Activated naive CD4-positive, alpha-beta T cell treated with anti-CD3 and anti-CD28 coated beads, Interleukin-2, amount 10 ng/mL, durations not matched to agents 5 hours and 36 hours (primary cell): ENCODE data around the gene ZNF860. TPM values are rescaled to one million over a fixed set of nuclear protein-coding genes. Genes with fewer than 3 reads are reported as not detected.

Experiments
- total RNA-seq, 2 experiments: library from RNA; stranded (reverse); gene quantifications; one replicate each; pipeline ENCODE4 v1.2.3, GENCODE V29; 2021

Gene ZNF860
- total RNA-seq: not detected

GRCh38 chr3:31981206-31982181, at the start of gene ZNF860, which contains the start of gene OSBPL10:
TSS of gene ZNF860 (plus strand) at chr3:31981750. CDS start at chr3:31989080, 7,330 bp downstream.
TSS of gene OSBPL10 (minus strand) at chr3:31981262. CDS start at chr3:31981179, 83 bp downstream.

Other genes with a start within 250 kb of the ZNF860 start
- gene OSBPL10, start 488 bp upstream of the ZNF860 start, total RNA-seq: under 1 TPM; 0.34 to 0.71 TPM
- 10 to 100 TPM; 32.2 to 33.0 TPM for gene GPD1L, start 124.9 kb downstream of the ZNF860 start, total RNA-seq